H1 (cell line): ENCODE measurements around the gene COL2A1. TPM values are rescaled to one million over a fixed set of nuclear protein-coding genes. Genes with fewer than 3 reads are reported as not detected.
A peak's percentile ranks its signal among the peaks of the same experiment; 100 is the strongest.

Experiments
- CTCF ChIA-PET: fragments of 300-600 bp; sonication (Branson Sonifier 250); formaldehyde crosslinking; loops from one replicate; lab custom pipeline; 2021; ENCODE audit not compliant: partially characterized antibody; lab: Charles Lee
- POLR2A ChIA-PET: fragments of 300-600 bp; sonication (Branson Sonifier 250); formaldehyde crosslinking; loops from one replicate; lab custom pipeline; 2021; ENCODE audit warnings: inconsistent platforms; ENCODE audit not compliant: partially characterized antibody; lab: Charles Lee
- DNase-seq, 2 experiments: peaks; one replicate each; pipeline versions ENCODE4 v3.0.0 to v3.0.0-alpha.2; 2010 to 2022; ENCODE audit warnings: low spot score in 2 of 2, low read depth in 1 of 2, mixed read lengths in 1 of 2
- FAIRE-seq: peaks from 2 replicates; lab custom pipeline; 2011; peaks lifted over from hg19 to GRCh38; lab: Jason Lieb, UNC
- H2AFZ ChIP-seq: 2 replicates; pipeline ENCODE4 v1.8.1; 2012; ENCODE audit warnings: low read length, inconsistent platforms
- H2AK5ac ChIP-seq: 2 replicates; pipeline ENCODE4 v1.6.1; 2013; ENCODE audit warnings: low read depth, low read length
- H2BK120ac ChIP-seq: replicated peaks from 2 replicates; pipeline ENCODE3; 2013; ENCODE audit warnings: low read depth, low read length, inconsistent platforms
- H2BK12ac ChIP-seq: 2 replicates; pipeline ENCODE4 v1.6.1; 2013; ENCODE audit warnings: low read depth, low read length
- H2BK15ac ChIP-seq: 2 replicates; pipeline ENCODE4 v1.6.1; 2013; ENCODE audit warnings: low read length
- H2BK20ac ChIP-seq: 2 replicates; pipeline ENCODE4 v1.6.1; 2013; ENCODE audit warnings: low read length
- H2BK5ac ChIP-seq: 2 replicates; pipeline ENCODE4 v1.6.1; 2013; ENCODE audit warnings: low read depth, low read length
- H3K14ac ChIP-seq: 2 replicates; pipeline ENCODE4 v1.6.1; 2013; ENCODE audit warnings: inconsistent platforms; ENCODE audit not compliant: insufficient read length
- H3K18ac ChIP-seq: 2 replicates; pipeline ENCODE4 v1.6.1; 2013; ENCODE audit warnings: low read length; ENCODE audit errors: extremely low read depth
- H3K23ac ChIP-seq: 2 replicates; pipeline ENCODE4 v1.6.1; 2013; ENCODE audit warnings: inconsistent platforms; ENCODE audit not compliant: insufficient read length
- H3K23me2 ChIP-seq: 2 replicates; pipeline ENCODE4 v1.6.1; 2013; ENCODE audit warnings: low read depth, low read length
- H3K27ac ChIP-seq: 2 replicates; pipeline ENCODE4 v1.6.1; 2011; ENCODE audit warnings: low read depth, low read length, inconsistent platforms
- H3K27me3 ChIP-seq, 4 experiments: replicated peaks in 1 of 4; 1 replicate in 1 of 4; 2 replicates in 3 of 4; pipeline versions ENCODE4 v1.6.1 to v1.8.1; 2011 to 2013; ENCODE audit warnings: low read length in 3 of 4, mild to moderate bottlenecking in 3 of 4, inconsistent platforms in 2 of 4, mixed read lengths in 2 of 4, moderate library complexity in 1 of 4; ENCODE audit not compliant: control insufficient read depth in 3 of 4, insufficient read depth in 3 of 4; ENCODE audit errors: extremely low read depth in 1 of 4
- H3K36me3 ChIP-seq, 4 experiments: 2 replicates each; pipeline versions ENCODE4 v1.6.1 to v1.8.1; 2011 to 2013; ENCODE audit warnings: mild to moderate bottlenecking in 4 of 4, low read length in 3 of 4, moderate library complexity in 2 of 4, control low read depth in 1 of 4, inconsistent platforms in 1 of 4; ENCODE audit not compliant: insufficient read depth in 4 of 4, control insufficient read depth in 2 of 4
- H3K4ac ChIP-seq: replicated peaks from 2 replicates; pipeline ENCODE3; 2013; ENCODE audit warnings: low read length, low read depth, mixed read lengths, inconsistent platforms; ENCODE audit not compliant: insufficient read length
- H3K4me1 ChIP-seq, 4 experiments: replicated peaks in 1 of 4; 1 replicate in 1 of 4; 2 replicates in 3 of 4; pipeline versions ENCODE4 v1.6.1 to v1.8.1; 2011 to 2013; ENCODE audit warnings: low read length in 3 of 4, inconsistent platforms in 2 of 4, mixed read lengths in 1 of 4; ENCODE audit not compliant: insufficient read depth in 4 of 4, control insufficient read depth in 3 of 4
- H3K4me2 ChIP-seq, 2 experiments: 2 replicates each; pipeline versions ENCODE4 v1.6.1 to v1.8.1; 2011 to 2013; ENCODE audit warnings: low read depth in 2 of 2, low read length in 2 of 2, control low read depth in 1 of 2, inconsistent platforms in 1 of 2, mild to moderate bottlenecking in 1 of 2; ENCODE audit not compliant: insufficient read depth in 1 of 2
- H3K4me3 ChIP-seq, 4 experiments: fragments of 200-600, 300-600 bp in 1 of 4; sonication (generic), shearing (Covaris generic), sonication (Bioruptor Twin) in 1 of 4; 2 replicates each; pipeline versions ENCODE4 v1.5.1 to v1.8.1; 2011 to 2016; ENCODE audit warnings: low read length in 4 of 4, low read depth in 3 of 4, control low read depth in 2 of 4, inconsistent platforms in 2 of 4, mild to moderate bottlenecking in 2 of 4, mixed read lengths in 1 of 4, moderate library complexity in 1 of 4; ENCODE audit not compliant: insufficient read depth in 2 of 4; ENCODE audit errors: extremely low read depth in 1 of 4
- H3K56ac ChIP-seq: replicated peaks from 2 replicates; pipeline ENCODE3; 2013; ENCODE audit warnings: low read depth, mild to moderate bottlenecking, mixed read lengths, low read length, inconsistent platforms; ENCODE audit not compliant: insufficient read length
- H3K79me1 ChIP-seq: 2 replicates; pipeline ENCODE4 v1.6.1; 2013; ENCODE audit warnings: low read depth, low read length, control low read depth
- H3K79me2 ChIP-seq, 2 experiments: 2 replicates each; pipeline versions ENCODE4 v1.6.1 to v1.8.1; 2012 to 2013; ENCODE audit warnings: low read length in 2 of 2, mild to moderate bottlenecking in 2 of 2, inconsistent platforms in 1 of 2; ENCODE audit not compliant: insufficient read depth in 2 of 2, control insufficient read depth in 1 of 2
- H3K9ac ChIP-seq, 4 experiments: replicated peaks in 1 of 4; 1 replicate in 1 of 4; 2 replicates in 3 of 4; pipeline versions ENCODE4 v1.6.1 to v1.8.1; 2011 to 2013; ENCODE audit warnings: low read depth in 3 of 4, low read length in 3 of 4, control low read depth in 2 of 4, mild to moderate bottlenecking in 2 of 4, moderate library complexity in 2 of 4, inconsistent platforms in 1 of 4; ENCODE audit errors: extremely low read depth in 1 of 4
- H3K9me3 ChIP-seq, 2 experiments: 2 replicates each; pipeline versions ENCODE4 v1.6.1 to v1.8.1; 2012 to 2013; ENCODE audit warnings: mild to moderate bottlenecking in 2 of 2, moderate library complexity in 2 of 2, control low read depth in 1 of 2, inconsistent platforms in 1 of 2, low read depth in 1 of 2, low read length in 1 of 2, mixed read lengths in 1 of 2; ENCODE audit not compliant: insufficient read depth in 2 of 2
- H4K20me1 ChIP-seq, 2 experiments: replicated peaks in 1 of 2; 2 replicates each; pipeline versions ENCODE3 to v1.8.1; 2011 to 2013; ENCODE audit warnings: inconsistent platforms in 2 of 2, low read length in 2 of 2, mild to moderate bottlenecking in 1 of 2; ENCODE audit not compliant: insufficient read depth in 2 of 2, control insufficient read depth in 1 of 2
- H4K5ac ChIP-seq: 2 replicates; pipeline ENCODE4 v1.6.1; 2013; ENCODE audit warnings: low read length, low read depth, mixed read lengths, inconsistent platforms; ENCODE audit not compliant: insufficient read length
- H4K8ac ChIP-seq: 2 replicates; pipeline ENCODE4 v1.8.0; 2013; ENCODE audit warnings: mild to moderate bottlenecking, moderate library complexity, low read length, inconsistent platforms; ENCODE audit not compliant: insufficient read depth; ENCODE audit errors: extremely low read depth
- H4K91ac ChIP-seq: replicated peaks from 2 replicates; pipeline ENCODE3; 2013; ENCODE audit warnings: low read length, mixed read lengths, inconsistent platforms; ENCODE audit not compliant: insufficient read length
- CREB1 ChIP-seq: IDR thresholded peaks from 2 replicates; pipeline ENCODE4 v1.6.1; 2012; ENCODE audit warnings: inconsistent platforms
- EZH2 ChIP-seq: fragments of 200-600 bp; sonication (generic); IDR thresholded peaks from 2 replicates; pipeline ENCODE4 v1.7.1; 2012; ENCODE audit warnings: low read depth, mild to moderate bottlenecking, moderate library complexity, low read length, inconsistent platforms; ENCODE audit not compliant: severe bottlenecking
- HDAC6 ChIP-seq: IDR thresholded peaks from one replicate; pipeline ENCODE4 v1.7.1; 2012; ENCODE audit warnings: low read depth, mild to moderate bottlenecking, inconsistent platforms, low read length, moderate library complexity
- JUN ChIP-seq: IDR thresholded peaks from 2 replicates; pipeline ENCODE4 v1.6.1; 2011; ENCODE audit warnings: low read depth, mild to moderate bottlenecking, improper control_type of control experiment, low read length
- JUND ChIP-seq: IDR thresholded peaks from 2 replicates; pipeline ENCODE4 v1.6.1; 2011; ENCODE audit warnings: mild to moderate bottlenecking, improper control_type of control experiment, low read length
- KDM5A ChIP-seq: fragments of 200-600 bp; IDR thresholded peaks from 2 replicates; pipeline ENCODE4 v1.7.1; 2012; ENCODE audit warnings: mild to moderate bottlenecking, low read length, inconsistent platforms, mixed read lengths
- PHF8 ChIP-seq: fragments of 200-600 bp; sonication (generic); conservative IDR thresholded peaks from 2 replicates; pipeline ENCODE4 v1.7.1; 2012; ENCODE audit warnings: low read depth, mild to moderate bottlenecking, inconsistent platforms, low read length, moderate library complexity
- RXRA ChIP-seq: IDR thresholded peaks from 2 replicates; pipeline ENCODE4 v1.6.1; 2011; ENCODE audit warnings: low read depth, mild to moderate bottlenecking, low read length, moderate library complexity; ENCODE audit not compliant: insufficient read depth
- USF2 ChIP-seq: IDR thresholded peaks from 2 replicates; pipeline ENCODE4 v1.6.1; 2011; ENCODE audit warnings: low read length, improper control_type of control experiment
- WGBS, 2 experiments: shearing (Covaris generic) in 1 of 2; methylation state at CpG; one replicate each; pipeline versions ENCODE4 v1.1.6 to v1.1.7; 2013 to 2015; ENCODE audit warnings: low lambda C conversion rate in 2 of 2, mixed read lengths in 2 of 2, inconsistent platforms in 1 of 2, low coverage in 1 of 2, missing lambda C conversion rate in 1 of 2; ENCODE audit not compliant: insufficient replicate concordance in 2 of 2, insufficient coverage in 1 of 2, insufficient read length in 1 of 2; ENCODE audit errors: extremely low coverage in 1 of 2, missing lambda C conversion rate in 1 of 2; 5-methylcytosine and 5-hydroxymethylcytosine counted together
- polyA plus RNA-seq, 7 experiments: library from polyadenylated mRNA; depleted of rRNA in 3 of 7; stranded (reverse) in 5 of 7; unstranded in 2 of 7; fragments of >200 nt in 5 of 7; fragments of 200-250 nt in 2 of 7; gene quantifications; 1 replicate in 5 of 7; 2 replicates in 1 of 7; 4 replicates in 1 of 7; pipeline versions ENCODE4 v1.2.1 to v1.2.3, GENCODE V29; 2011 to 2013; ENCODE audit warnings: missing spikeins in 2 of 7, mixed read lengths in 2 of 7
- total RNA-seq: library from RNA; stranded (reverse); fragmentation: NEBNext Ultra II Directional; extraction: Animal tissue kit (Norgen Biotek cat#: 25700); gene quantifications from 2 replicates; pipeline ENCODE4 v1.2.1, GENCODE V29; 2021

Gene COL2A1
- total and polyA plus RNA-seq, 2 of the 8 experiments (the other 6 are each of a cell fraction or from before 2014, with no cell fraction given), result 4.2 to 14.6 TPM

- Histone ChIP-seq H4K8ac (peak within 1 kb of the TSS; percentile 91; the same call in 1 of the 2 replicates), H2BK20ac (no peak within 1 kb of the TSS), H3K23ac (no peak within 1 kb of the TSS), H3K9me3 (peaks cover 10 to 14% of the 10 kb centered on the region in 2 experiments), H3K14ac (no peak within 1 kb of the TSS), H2BK12ac (0 out of 2 replicates have a peak within 1 kb of the TSS, but pooled peaks have one; percentile 17), H3K4me2 (peak within 1 kb of the TSS; percentile 83 to 92), H3K4me3 (peak within 1 kb of the TSS; percentile 38 to 66 (median 58)), H2BK120ac (no peak within 1 kb of the TSS), H4K20me1 (no peaks in the 10 kb centered on the region), H3K9ac (peak within 1 kb of the TSS in 2 of 4 experiments; percentile 38 to 42; a peak in 2 of 7 replicates), H3K23me2 (peaks cover 6% of the 10 kb centered on the region; the same call in 1 of the 2 replicates), H3K27ac (no peak within 1 kb of the TSS), H2BK5ac (no peak within 1 kb of the TSS; the same call in 1 of the 2 replicates), H3K79me2 (no peaks in the 10 kb centered on the region), H3K27me3 (peaks cover 1 to 25% (median 16%) of the 10 kb centered on the region in 4 experiments), H3K56ac (peak within 1 kb of the TSS; percentile 17), H3K4ac (no peak within 1 kb of the TSS), H3K79me1 (no peaks in the 10 kb centered on the region), H2AFZ (peak within 1 kb of the TSS; percentile 60; the same call in 1 of the 2 replicates), H2BK15ac (no peak within 1 kb of the TSS), H4K5ac (peak within 1 kb of the TSS; percentile 32), H3K4me1 (peaks cover 0 to 9% (median under 1%) of the 10 kb centered on the region in 4 experiments; a peak in 5 of 7 replicates), H4K91ac (peak within 1 kb of the TSS; percentile 87), H2AK5ac (no peak within 1 kb of the TSS), H3K18ac (peak within 1 kb of the TSS; percentile 65; the same call in 1 of the 2 replicates), H3K36me3 (no peaks in the 10 kb centered on the region)
- ChIA-PET CTCF (interaction anchor here (0.6 to 7.2 kb wide), 32 partner anchors 9 to 194 kb away, joined by 3 to 82 read pairs (median 4); partner anchors contain the start of genes ASB8 and VDR), POLR2A (interaction anchor here (0.7 to 1.2 kb wide), 3 partner anchors 12 to 156 kb away, joined by 3 to 7 read pairs (median 3); partner anchors contain the start of gene PFKM)
- DNase-seq, result peak; percentile 87 to 97
- 2% methylated on average over 56 of the region's 59 CpGs; no CpG with 5 or more reads in 1 of the 2 experiments for WGBS, 2 experiments
- FAIRE-seq, result peak; percentile 70
- TF ChIP-seq PHF8 (peak; percentile 51; the same call in 1 of the 2 replicates), KDM5A (no peak), EZH2 (no peak), HDAC6 (no peak), RXRA (no peak), CREB1 (peak; percentile 33; the same call in 1 of the 2 replicates), JUND (no peak), JUN (no peak), USF2 (no peak)
These were observed 40.8 kb downstream of the COL2A1 start, which contains the start of gene TMEM106C for GRCh38 chr12:47963340-47964040. TMEM106C (plus strand) TSS chr12:47963596; CDS start chr12:47964237, 641 bp downstream.
